Upper lobe of left lung (tissue), 6 donors: ENCODE results near the gene GNA14. TPM values are rescaled to one million over a fixed set of nuclear protein-coding genes. Genes with fewer than 3 reads are reported as not detected.

ENCODE experiments used
- ATAC-seq, 2 donors: fragments of 200-7000 bp; cut with Tn5 transposase; one replicate each; pipeline ENCODE4 v1.9.1; 2022; ENCODE audit warnings: mild to moderate bottlenecking in 2 of 2, moderate library complexity in 2 of 2; ENCODE audit not compliant: low FRiP score in 2 of 2
- DNase-seq, 2 donors: peaks; one replicate each; pipeline ENCODE4 v3.0.0-alpha.2; 2019 to 2020
- H3K27ac ChIP-seq, 4 donors: fragments of 200-600 bp; sonication (generic); one replicate each; pipeline ENCODE4 v1.5.1; 2016 to 2019
- H3K27me3 ChIP-seq, 4 donors: fragments of 200-600 bp; sonication (generic); one replicate each; pipeline ENCODE4 v1.5.1; 2017 to 2019
- H3K36me3 ChIP-seq, 4 donors: fragments of 200-600 bp; sonication (generic); one replicate each; pipeline ENCODE4 v1.5.1; 2016 to 2019
- H3K4me1 ChIP-seq, 4 donors: fragments of 200-600 bp; sonication (generic); one replicate each; pipeline ENCODE4 v1.5.1; 2018 to 2019
- H3K4me3 ChIP-seq, 4 donors: fragments of 200-600 bp; sonication (generic); one replicate each; pipeline ENCODE4 v1.5.1; 2017 to 2019; ENCODE audit warnings: mild to moderate bottlenecking in 2 of 4, moderate library complexity in 1 of 4
- H3K9me3 ChIP-seq, 4 donors: fragments of 200-600 bp; sonication (generic); one replicate each; pipeline ENCODE4 v1.5.1; 2018 to 2019
- CTCF ChIP-seq, 6 experiments: fragments of 450-650 bp in 4 of 6; fragments of 200-600 bp in 2 of 6; sonication (generic) in 2 of 6; IDR thresholded peaks; one replicate each; pipeline ENCODE4 v1.5.1; 2016 to 2019; ENCODE audit warnings: antibody characterized with exemption in 6 of 6
- EP300 ChIP-seq, 4 donors: sonication (generic); formaldehyde crosslinking; IDR thresholded peaks; one replicate each; pipeline ENCODE4 v1.5.1; 2017; ENCODE audit warnings: antibody characterized with exemption in 4 of 4, control low read depth in 2 of 4
- POLR2A ChIP-seq, 4 donors: fragments of 450-650 bp; IDR thresholded peaks; one replicate each; pipeline ENCODE4 v1.5.1; 2016 to 2017; ENCODE audit warnings: antibody characterized with exemption in 4 of 4, mild to moderate bottlenecking in 2 of 4
- POLR2AphosphoS5 ChIP-seq, 2 donors: sonication (generic); formaldehyde crosslinking; IDR thresholded peaks; one replicate each; pipeline ENCODE4 v1.5.1; 2017; ENCODE audit warnings: antibody characterized with exemption in 2 of 2
- WGBS, 2 donors: methylation state at CpG; one replicate each; pipeline ENCODE4 v1.1.5; 2017 to 2018; 5-methylcytosine and 5-hydroxymethylcytosine counted together
- total RNA-seq, 6 donors: library from RNA; depleted of rRNA in 4 of 6; stranded (reverse); fragments of >200 nt in 4 of 6; gene quantifications; one replicate each; pipeline versions ENCODE4 v1.1.0 to v1.2.1, GENCODE V29; 2016 to 2021
- donor health status: DM: no; HTN: no; CAD: no; lungs with moderate emphysema.
- donor health status: DM: no; HTN: yes; CAD: no; lungs with severe emphysema.

GNA14 gene
- total RNA-seq, 6 donors from 2014 or later, result 6.0 to 28.3 (median 14.9) TPM

- TF ChIP-seq EP300 (IDR thresholded peaks at IDR 0.05) (peak in 1 of 4 donors; percentile 4), CTCF (IDR thresholded peaks at IDR 0.05) (no peak)
- Histone ChIP-seq H3K4me3 (no peak overlapping the region), H3K36me3 (no peaks in the 10 kb centered on the region), H3K9me3 (no peaks in the 10 kb centered on the region), H3K27me3 (no peaks in the 10 kb centered on the region), H3K27ac (peak overlapping the region in 2 of 4 donors; percentile 62 to 66), H3K4me1 (peaks cover 14 to 42% (median 30%) of the 10 kb centered on the region in 4 donors)
- 50 to 56% methylated on average over 6 of the region's 6 CpGs for WGBS, 2 donors
- ATAC-seq, result peak; percentile 29 to 78
- peak in 1 of 2 donors; percentile 62 for DNase-seq
These were observed 58.9 kb downstream of the GNA14 start for GRCh38 chr9:77589046-77589795.

GRCh38 chr9:77588271-77588937, 59.7 kb downstream of the GNA14 start:
- ATAC-seq (peak in 1 of 2 donors; percentile 59), DNase-seq (no peak)
- H3K4me3 ChIP-seq, result no peak overlapping the region
- H3K9me3 ChIP-seq, result no peaks in the 10 kb centered on the region
- peaks cover 9 to 40% (median 24%) of the 10 kb centered on the region in 4 donors for H3K4me1 ChIP-seq
- H3K27me3 ChIP-seq, result no peaks in the 10 kb centered on the region
- no peak for TF ChIP-seq CTCF (IDR thresholded peaks at IDR 0.05)
- no peak for TF ChIP-seq EP300 (IDR thresholded peaks at IDR 0.05)
- TF ChIP-seq POLR2AphosphoS5 (IDR thresholded peaks at IDR 0.05), result no peak
- TF ChIP-seq POLR2A (IDR thresholded peaks at IDR 0.05), result no peak
- H3K36me3 ChIP-seq, result no peaks in the 10 kb centered on the region
- WGBS, 2 donors, result 42 to 62% methylated on average over 2 of the region's 2 CpGs
- H3K27ac ChIP-seq, result peak overlapping the region in 2 of 4 donors; percentile 62 to 66

DNA sequence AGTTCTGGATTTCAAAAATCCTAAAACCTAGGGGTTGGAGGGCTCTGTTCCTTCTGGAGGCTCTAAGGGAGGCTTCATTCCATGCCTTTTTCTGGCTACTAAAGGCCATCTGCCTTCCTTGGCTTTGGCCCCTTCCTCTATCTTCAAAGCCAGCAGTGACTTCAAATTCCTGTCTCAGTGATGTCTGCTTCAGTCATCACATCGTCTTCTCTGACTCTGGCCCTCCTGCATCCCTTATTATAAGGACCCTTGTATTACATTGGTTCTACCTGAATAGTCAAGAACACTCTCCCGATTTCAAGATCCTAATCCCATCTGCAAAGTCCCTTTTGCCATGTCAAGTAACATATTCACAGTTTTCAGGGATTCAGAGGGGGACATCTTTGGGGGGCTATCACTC, 60.3 kb downstream of the GNA14 start:
- H3K27ac ChIP-seq, result peak overlapping the region in 2 of 4 donors; percentile 21 to 62
- no peak overlapping the region for H3K4me3 ChIP-seq
- peaks cover 9 to 40% (median 25%) of the 10 kb centered on the region in 4 donors for H3K4me1 ChIP-seq
- WGBS, 2 donors, result 64 to 70% methylated on average over 2 of the region's 2 CpGs
- no peak for ATAC-seq
- TF ChIP-seq EP300 (IDR thresholded peaks at IDR 0.05) (no peak), POLR2A (IDR thresholded peaks at IDR 0.05) (no peak), CTCF (IDR thresholded peaks at IDR 0.05) (no peak), POLR2AphosphoS5 (IDR thresholded peaks at IDR 0.05) (no peak)
- H3K36me3 ChIP-seq, result no peaks in the 10 kb centered on the region
- no peak for DNase-seq
- H3K9me3 ChIP-seq, result no peaks in the 10 kb centered on the region
- H3K27me3 ChIP-seq, result no peaks in the 10 kb centered on the region

GRCh38 chr9:77587042-77587441, 61.1 kb downstream of the GNA14 start:
- H3K27ac ChIP-seq, result no peak overlapping the region
- ATAC-seq (no peak), DNase-seq (no peak)
- H3K27me3 ChIP-seq, result no peaks in the 10 kb centered on the region
- no peak for TF ChIP-seq CTCF (IDR thresholded peaks at IDR 0.05)
- TF ChIP-seq POLR2AphosphoS5 (IDR thresholded peaks at IDR 0.05), result no peak
- TF ChIP-seq POLR2A (IDR thresholded peaks at IDR 0.05), result no peak
- TF ChIP-seq EP300 (IDR thresholded peaks at IDR 0.05), result no peak
- no peaks in the 10 kb centered on the region for H3K9me3 ChIP-seq
- no peaks in the 10 kb centered on the region for H3K36me3 ChIP-seq
- H3K4me3 ChIP-seq, result no peak overlapping the region
- peaks cover 9 to 42% (median 27%) of the 10 kb centered on the region in 4 donors for H3K4me1 ChIP-seq
